A549 (cell line): ENCODE data around the gene SIGLEC9. TPM values are rescaled to one million over a fixed set of nuclear protein-coding genes. Genes with fewer than 3 reads are reported as not detected.

Experiments
- ATAC-seq, 2 experiments: fragments of 200-7000 bp in 1 of 2; fragments of >200 bp in 1 of 2; cut with Nextera tagmentation in 1 of 2; cut with Tn5 transposase in 1 of 2; 3 replicates each; pipeline versions ENCODE4 v1.8.0 to v1.9.1; 2018 to 2020; ENCODE audit warnings: mild to moderate bottlenecking in 1 of 2, moderate library complexity in 1 of 2
- CTCF ChIA-PET: fragments of 300-600 bp; sonication (Branson Sonifier 250); formaldehyde crosslinking; extraction: SDS; loops from one replicate; lab custom pipeline; 2021; ENCODE audit warnings: antibody characterized with exemption, inconsistent platforms; lab: Yijun Ruan, JAX
- POLR2A ChIA-PET: fragments of 350-600 bp; formaldehyde crosslinking; extraction: SDS; loops from one replicate; lab custom pipeline; 2021; ENCODE audit warnings: antibody characterized with exemption, inconsistent platforms; lab: Yijun Ruan, JAX
- DNase-seq, 2 experiments: peaks; one replicate each; pipeline versions ENCODE4 v3.0.0 to v3.0.0-alpha.2; 2011 to 2016; ENCODE audit warnings: low read depth in 1 of 2, low spot score in 1 of 2
- FAIRE-seq: peaks from 2 replicates; lab custom pipeline; 2011; peaks lifted over from hg19 to GRCh38; lab: Jason Lieb, UNC
- H3K27ac ChIP-seq, 2 experiments: fragments of >200 bp; sonication (Bioruptor Twin); formaldehyde crosslinking; 3 replicates each; pipeline ENCODE4 v1.5.1; 2016 to 2017
- H3K4me1 ChIP-seq: fragments of >200 bp; sonication (Bioruptor Twin); formaldehyde crosslinking; 3 replicates; pipeline ENCODE4 v1.6.1; 2016
- H3K4me2 ChIP-seq: fragments of >200 bp; sonication (Bioruptor Twin); formaldehyde crosslinking; 3 replicates; pipeline ENCODE4 v1.6.1; 2016
- H3K4me3 ChIP-seq: fragments of >200 bp; sonication (Bioruptor Twin); formaldehyde crosslinking; 3 replicates; pipeline ENCODE4 v1.5.1; 2016
- H3K9me3 ChIP-seq: fragments of >200 bp; sonication (Bioruptor Twin); formaldehyde crosslinking; 3 replicates; pipeline ENCODE4 v1.6.1; 2016
- CBX8 ChIP-seq: fragments of 200-600 bp; sonication (generic); IDR thresholded peaks from 2 replicates; pipeline ENCODE4 v1.6.1; 2016
- CEBPB ChIP-seq, 2 experiments: fragments of >200 bp in 1 of 2; sonication (Bioruptor Twin) in 1 of 2; formaldehyde crosslinking in 1 of 2; IDR thresholded peaks; 2 replicates each; pipeline ENCODE4 v1.6.1; 2012 to 2016
- CHD2 ChIP-seq: fragments of 150-350 bp; IDR thresholded peaks from 2 replicates; pipeline ENCODE4 v1.6.1; 2014; ENCODE audit warnings: low read length; ENCODE audit not compliant: partially characterized antibody
- E2F6 ChIP-seq: IDR thresholded peaks from 2 replicates; pipeline ENCODE4 v1.6.1; 2012; ENCODE audit warnings: low read depth, borderline replicate concordance
- EHF ChIP-seq: fragments of 250-450 bp; sonication (Bioruptor Pico); IDR thresholded peaks from 2 replicates; pipeline ENCODE4 v1.5.0; 2020; ENCODE audit warnings: mild to moderate bottlenecking
- EHMT2 ChIP-seq: fragments of 200-600 bp; sonication (generic); IDR thresholded peaks from 2 replicates; pipeline ENCODE4 v1.6.1; 2016; ENCODE audit warnings: antibody characterized with exemption, low read depth, mild to moderate bottlenecking, moderate library complexity
- EP300 ChIP-seq, 2 experiments: fragments of >200 bp; sonication (Bioruptor Twin); formaldehyde crosslinking; IDR thresholded peaks; 2 replicates in 1 of 2; 3 replicates in 1 of 2; pipeline ENCODE4 v1.6.1; 2016 to 2017
- FOSL2 ChIP-seq, 2 experiments: fragments of 450-650 bp in 1 of 2; fragments of >200 bp in 1 of 2; sonication (Bioruptor Twin) in 1 of 2; formaldehyde crosslinking; IDR thresholded peaks; 2 replicates each; pipeline versions ENCODE4 v1.5.0 to v1.6.1; 2016 to 2020; ENCODE audit warnings: mild to moderate bottlenecking in 1 of 2, moderate library complexity in 1 of 2
- HDAC2 ChIP-seq: fragments of 200-600 bp; sonication (generic); IDR thresholded peaks from 2 replicates; pipeline ENCODE4 v1.6.1; 2016
- HES2 ChIP-seq: fragments of >200 bp; sonication (Bioruptor Twin); formaldehyde crosslinking; IDR thresholded peaks from 2 replicates; pipeline ENCODE4 v1.6.1; 2016
- HEYL ChIP-seq: fragments of 250-450 bp; sonication (Bioruptor Pico); IDR thresholded peaks from 2 replicates; pipeline ENCODE4 v1.8.0; 2021; ENCODE audit warnings: mild to moderate bottlenecking, moderate library complexity
- HOXA7 ChIP-seq: fragments of 250-450 bp; sonication (Bioruptor Pico); IDR thresholded peaks from 2 replicates; pipeline ENCODE4 v1.5.0; 2020; ENCODE audit warnings: mild to moderate bottlenecking, moderate library complexity
- HOXB13 ChIP-seq: fragments of 250-450 bp; sonication (Bioruptor Pico); IDR thresholded peaks from 2 replicates; pipeline ENCODE4 v1.5.0; 2020; ENCODE audit warnings: low read depth, mild to moderate bottlenecking, moderate library complexity
- HOXB5 ChIP-seq: fragments of 250-450 bp; sonication (Bioruptor Pico); IDR thresholded peaks from 2 replicates; pipeline ENCODE4 v1.5.0; 2020; ENCODE audit warnings: mild to moderate bottlenecking, moderate library complexity
- JUNB ChIP-seq: fragments of >200 bp; sonication (Bioruptor Twin); formaldehyde crosslinking; IDR thresholded peaks from 2 replicates; pipeline ENCODE4 v1.6.1; 2016
- KDM5A ChIP-seq: fragments of 200-600 bp; sonication (generic); IDR thresholded peaks from 2 replicates; pipeline ENCODE4 v1.6.1; 2016; ENCODE audit warnings: antibody characterized with exemption, mild to moderate bottlenecking
- MYC ChIP-seq: IDR thresholded peaks from 2 replicates; pipeline ENCODE4 v1.6.1; 2012; ENCODE audit warnings: mild to moderate bottlenecking, inconsistent platforms, low read length, improper control_type of control experiment, borderline replicate concordance
- NFE2L2 ChIP-seq: fragments of 150-350 bp; conservative IDR thresholded peaks from 2 replicates; pipeline ENCODE4 v1.6.1; 2014; ENCODE audit warnings: low read length
- NPAS2 ChIP-seq: fragments of 250-450 bp; sonication (Bioruptor Pico); IDR thresholded peaks from 2 replicates; pipeline ENCODE4 v1.8.0; 2022; ENCODE audit warnings: mild to moderate bottlenecking, moderate library complexity, borderline replicate concordance
- PBX3 ChIP-seq: IDR thresholded peaks from 2 replicates; pipeline ENCODE4 v1.6.1; 2012
- PHF8 ChIP-seq: fragments of 200-600 bp; sonication (generic); IDR thresholded peaks from 2 replicates; pipeline ENCODE4 v1.6.1; 2016; ENCODE audit warnings: low read depth, mild to moderate bottlenecking, antibody characterized with exemption, moderate library complexity, borderline replicate concordance
- RAD21 ChIP-seq, 2 experiments: fragments of >200 bp in 1 of 2; sonication (Bioruptor Twin) in 1 of 2; formaldehyde crosslinking in 1 of 2; IDR thresholded peaks in 1 of 2; conservative IDR thresholded peaks in 1 of 2; 2 replicates in 1 of 2; 3 replicates in 1 of 2; pipeline ENCODE4 v1.6.1; 2012 to 2018; ENCODE audit warnings: inconsistent platforms in 1 of 2
- RCOR1 ChIP-seq: fragments of 150-350 bp; IDR thresholded peaks from 2 replicates; pipeline ENCODE4 v1.6.1; 2014; ENCODE audit warnings: antibody characterized with exemption, low read length, low read depth
- RFX5 ChIP-seq: fragments of 450-650 bp; IDR thresholded peaks from 2 replicates; pipeline ENCODE4 v1.7.1; 2014; ENCODE audit warnings: antibody characterized with exemption, mild to moderate bottlenecking, moderate library complexity
- SREBF2 ChIP-seq: fragments of 450-650 bp; IDR thresholded peaks from 2 replicates; pipeline ENCODE4 v1.6.1; 2014; ENCODE audit warnings: mild to moderate bottlenecking, moderate library complexity
- TP53 ChIP-seq: fragments of 250-450 bp; sonication (Bioruptor Pico); IDR thresholded peaks from 2 replicates; pipeline ENCODE4 v1.5.0; 2021; ENCODE audit warnings: mild to moderate bottlenecking, moderate library complexity
- ZFP36 ChIP-seq: fragments of 450-650 bp; IDR thresholded peaks from 2 replicates; pipeline ENCODE4 v1.6.1; 2014; ENCODE audit warnings: borderline replicate concordance; ENCODE audit not compliant: partially characterized antibody
- ZNF302 ChIP-seq: fragments of 250-450 bp; sonication (Bioruptor Pico); IDR thresholded peaks from 2 replicates; pipeline ENCODE4 v1.9.0; 2021; ENCODE audit warnings: inconsistent platforms, mild to moderate bottlenecking, moderate library complexity
- ZSCAN20 ChIP-seq: fragments of 250-450 bp; sonication (Bioruptor Pico); IDR thresholded peaks from 2 replicates; pipeline ENCODE4 v1.8.0; 2022; ENCODE audit warnings: mild to moderate bottlenecking, moderate library complexity
- WGBS: methylation state at CpG from one replicate; pipeline ENCODE4 v1.1.6; 2017; ENCODE audit errors: missing lambda C conversion rate; 5-methylcytosine and 5-hydroxymethylcytosine counted together
- polyA plus RNA-seq, 4 experiments: library from polyadenylated mRNA; depleted of rRNA in 3 of 4; stranded (reverse); fragments of >200 nt; fragmentation: RNase III in 1 of 4; extraction: RNeasy Plus Mini Kit Qiagen cat#74134 plus additional on column Dnase treatment in 1 of 4; gene quantifications; 2 replicates in 3 of 4; 3 replicates in 1 of 4; pipeline ENCODE4 v1.2.3, GENCODE V29; 2011 to 2017
- TF ChIP-seq, protein P1 (sequence below): fragments of 450-650 bp; IDR thresholded peaks from 2 replicates; pipeline ENCODE4 v1.6.1; 2014; ENCODE audit warnings: antibody characterized with exemption
- TF ChIP-seq, protein P2 (sequence below): fragments of >200 bp; sonication (Bioruptor Twin); formaldehyde crosslinking; IDR thresholded peaks from 3 replicates; pipeline ENCODE4 v1.6.1; 2016
- TF ChIP-seq, protein P3 (sequence below): fragments of >200 bp; sonication (Bioruptor Twin); formaldehyde crosslinking; IDR thresholded peaks from 3 replicates; pipeline ENCODE4 v1.5.1; 2016

The SIGLEC9 gene
- polyA plus RNA-seq, 2 of the 4 experiments (the other 2 are of a cell fraction), result not detected

DNA sequence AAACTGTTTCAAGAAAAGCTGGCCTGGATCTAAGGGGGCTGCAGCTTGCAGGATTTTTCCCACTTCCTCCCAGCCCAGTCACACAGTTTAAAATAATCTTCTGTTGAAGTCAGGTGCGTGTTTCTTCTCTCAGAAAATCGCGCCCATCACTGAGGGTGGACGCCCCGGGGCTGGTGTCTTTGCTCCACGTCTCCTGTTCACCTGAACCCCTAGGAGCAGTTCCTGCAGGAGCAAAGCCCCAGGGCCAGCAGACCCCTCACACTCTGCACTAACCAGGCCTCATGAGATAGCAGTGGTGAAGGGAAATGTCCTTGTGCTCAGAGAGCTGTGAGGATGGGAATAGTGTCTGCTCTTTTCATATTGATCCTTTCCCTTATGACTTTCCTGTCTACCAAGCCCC, 16.5 kb downstream of the SIGLEC9 start:
- POLR2A ChIA-PET, result no interaction called here
- CTCF ChIA-PET, result interaction anchor here (0.7 to 0.8 kb wide), 3 partner anchors 15 to 435 kb away, joined by 3 read pairs; no protein-coding TSS in a partner anchor
- no peak overlapping the region for H3K4me2 ChIP-seq

GRCh38 chr19:51142119-51142518, 17.4 kb downstream of the SIGLEC9 start, which contains the start of gene SIGLEC7:
Gene SIGLEC7, plus strand, starts transcription at chr19:51142301. Its CDS starts 69 bp downstream, at chr19:51142370.
- ATAC-seq, result no peak
- TF ChIP-seq HOXB5 (CRISPR knock-in tag) (no peak), RFX5 (no peak), ZNF302 (CRISPR knock-in tag) (no peak), MYC (no peak), PBX3 (no peak), SREBF2 (no peak), TP53 (CRISPR knock-in tag) (no peak), JUNB (no peak), EHF (CRISPR knock-in tag) (no peak), RCOR1 (no peak), ZFP36 (no peak), NFE2L2 (no peak), KDM5A (no peak), CBX8 (no peak), RAD21 (conservative IDR thresholded peaks at IDR 0.05 in 1 of 2, IDR thresholded peaks at IDR 0.05 in 1 of 2) (no peak), HES2 (no peak), CEBPB (IDR thresholded peaks at IDR 0.05) (no peak)
- TF ChIP-seq, protein P1, sequence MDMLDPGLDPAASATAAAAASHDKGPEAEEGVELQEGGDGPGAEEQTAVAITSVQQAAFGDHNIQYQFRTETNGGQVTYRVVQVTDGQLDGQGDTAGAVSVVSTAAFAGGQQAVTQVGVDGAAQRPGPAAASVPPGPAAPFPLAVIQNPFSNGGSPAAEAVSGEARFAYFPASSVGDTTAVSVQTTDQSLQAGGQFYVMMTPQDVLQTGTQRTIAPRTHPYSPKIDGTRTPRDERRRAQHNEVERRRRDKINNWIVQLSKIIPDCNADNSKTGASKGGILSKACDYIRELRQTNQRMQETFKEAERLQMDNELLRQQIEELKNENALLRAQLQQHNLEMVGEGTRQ, result no peak
- TF ChIP-seq, protein P2, sequence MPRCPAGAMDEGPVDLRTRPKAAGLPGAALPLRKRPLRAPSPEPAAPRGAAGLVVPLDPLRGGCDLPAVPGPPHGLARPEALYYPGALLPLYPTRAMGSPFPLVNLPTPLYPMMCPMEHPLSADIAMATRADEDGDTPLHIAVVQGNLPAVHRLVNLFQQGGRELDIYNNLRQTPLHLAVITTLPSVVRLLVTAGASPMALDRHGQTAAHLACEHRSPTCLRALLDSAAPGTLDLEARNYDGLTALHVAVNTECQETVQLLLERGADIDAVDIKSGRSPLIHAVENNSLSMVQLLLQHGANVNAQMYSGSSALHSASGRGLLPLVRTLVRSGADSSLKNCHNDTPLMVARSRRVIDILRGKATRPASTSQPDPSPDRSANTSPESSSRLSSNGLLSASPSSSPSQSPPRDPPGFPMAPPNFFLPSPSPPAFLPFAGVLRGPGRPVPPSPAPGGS, result no peak
- TF ChIP-seq, all 56 proteins: peak for 0
- CTCF ChIA-PET, result interaction anchor here (0.8 to 1.3 kb wide), 3 partner anchors 13 to 28 kb away, joined by 3 read pairs; no protein-coding TSS in a partner anchor
- FAIRE-seq (no peak), DNase-seq (no peak)
- no peaks in the 10 kb centered on the region for H3K4me1 ChIP-seq
- H3K4me3 ChIP-seq, result no peak within 1 kb of the TSS
- H3K9me3 ChIP-seq, result peaks cover 2% of the 10 kb centered on the region; the same call in 1 of the 3 replicates
- no peak within 1 kb of the TSS for H3K4me2 ChIP-seq
- H3K27ac ChIP-seq, result no peak within 1 kb of the TSS
- WGBS, result 58% methylated on average over 14 of the region's 14 CpGs
- POLR2A ChIA-PET, result no interaction called here

More for the DNA sequence above, 16.5 kb downstream of the SIGLEC9 start:
- TF ChIP-seq RCOR1 (no peak), RAD21 (conservative IDR thresholded peaks at IDR 0.05 in 1 of 2, IDR thresholded peaks at IDR 0.05 in 1 of 2) (no peak), E2F6 (no peak), HOXA7 (CRISPR knock-in tag) (no peak), HOXB13 (CRISPR knock-in tag) (no peak), CHD2 (no peak), JUNB (no peak), HDAC2 (no peak), HEYL (no peak), EP300 (IDR thresholded peaks at IDR 0.05) (no peak), FOSL2 (IDR thresholded peaks at IDR 0.05) (no peak), FOSL2 (CRISPR knock-in tag; IDR thresholded peaks at IDR 0.05) (no peak), ZNF302 (CRISPR knock-in tag) (no peak), PHF8 (no peak), EHMT2 (no peak), NPAS2 (CRISPR knock-in tag) (no peak), ZSCAN20 (CRISPR knock-in tag) (no peak)
- TF ChIP-seq, protein P3, sequence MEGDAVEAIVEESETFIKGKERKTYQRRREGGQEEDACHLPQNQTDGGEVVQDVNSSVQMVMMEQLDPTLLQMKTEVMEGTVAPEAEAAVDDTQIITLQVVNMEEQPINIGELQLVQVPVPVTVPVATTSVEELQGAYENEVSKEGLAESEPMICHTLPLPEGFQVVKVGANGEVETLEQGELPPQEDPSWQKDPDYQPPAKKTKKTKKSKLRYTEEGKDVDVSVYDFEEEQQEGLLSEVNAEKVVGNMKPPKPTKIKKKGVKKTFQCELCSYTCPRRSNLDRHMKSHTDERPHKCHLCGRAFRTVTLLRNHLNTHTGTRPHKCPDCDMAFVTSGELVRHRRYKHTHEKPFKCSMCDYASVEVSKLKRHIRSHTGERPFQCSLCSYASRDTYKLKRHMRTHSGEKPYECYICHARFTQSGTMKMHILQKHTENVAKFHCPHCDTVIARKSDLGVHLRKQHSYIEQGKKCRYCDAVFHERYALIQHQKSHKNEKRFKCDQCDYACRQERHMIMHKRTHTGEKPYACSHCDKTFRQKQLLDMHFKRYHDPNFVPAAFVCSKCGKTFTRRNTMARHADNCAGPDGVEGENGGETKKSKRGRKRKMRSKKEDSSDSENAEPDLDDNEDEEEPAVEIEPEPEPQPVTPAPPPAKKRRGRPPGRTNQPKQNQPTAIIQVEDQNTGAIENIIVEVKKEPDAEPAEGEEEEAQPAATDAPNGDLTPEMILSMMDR, result no peak
- no peak for ATAC-seq
- FAIRE-seq, result no peak
- WGBS, result 46% methylated on average over 6 of the region's 6 CpGs
- Histone ChIP-seq H3K4me3 (no peak overlapping the region), H3K4me1 (no peaks in the 10 kb centered on the region), H3K9me3 (peaks cover 5% of the 10 kb centered on the region; the same call in 2 of the 3 replicates), H3K27ac (no peak overlapping the region)
- no peak for DNase-seq
